Measurements from ENCODE around the gene DCDC1. TPM values are rescaled to one million over a fixed set of nuclear protein-coding genes. Genes with fewer than 3 reads are reported as not detected.

The DCDC1 gene
- total RNA-seq, 4 donors from 2014 or later, result 0.17 TPM; not detected in 3

GRCh38 chr11:30936491-30936890 is 433.0 kb downstream of the DCDC1 start:
- Histone ChIP-seq H3K36me3 (no peaks in the 10 kb centered on the region), H3K27ac (replicated peaks in 1 of 4) (no peak overlapping the region), H3K4me3 (no peak overlapping the region), H3K4me1 (no peaks in the 10 kb centered on the region), H3K27me3 (no peaks in the 10 kb centered on the region), H3K9me3 (peaks cover 0 to 4% (median 0%) of the 10 kb centered on the region in 4 donors)
- no peak for TF ChIP-seq CTCF (IDR thresholded peaks at IDR 0.05)
- TF ChIP-seq EP300 (IDR thresholded peaks at IDR 0.05), result no peak
- no peak for TF ChIP-seq POLR2A (IDR thresholded peaks at IDR 0.05; ENCODE audit: low read depth)
- TF ChIP-seq POLR2AphosphoS5 (IDR thresholded peaks at IDR 0.05), result no peak
- 57% methylated on average over 2 of the region's 2 CpGs for WGBS
- intact Hi-C loops (cut with DNase I), result no loop called here
- DNase-seq (ENCODE audit: extremely low spot score), result no peak

- H3K4me1 ChIP-seq, result no peaks in the 10 kb centered on the region
Observed at GRCh38 chr11:30935861-30936260, 433.7 kb downstream of the DCDC1 start.

GRCh38 chr11:30926130-30926529 is 443.4 kb downstream of the DCDC1 start:
- peaks cover 0 to 13% (median 0%) of the 10 kb centered on the region in 4 donors for H3K27me3 ChIP-seq
- H3K27ac ChIP-seq (replicated peaks in 1 of 4), result no peak overlapping the region
- H3K4me3 ChIP-seq, result no peak overlapping the region
- H3K4me1 ChIP-seq, result no peaks in the 10 kb centered on the region
- WGBS, result 94% methylated on average over 3 of the region's 3 CpGs
- intact Hi-C loops (cut with DNase I), result no loop called here
- no peak for DNase-seq (ENCODE audit: extremely low spot score)
- TF ChIP-seq EP300 (IDR thresholded peaks at IDR 0.05) (no peak), CTCF (IDR thresholded peaks at IDR 0.05) (no peak), POLR2AphosphoS5 (IDR thresholded peaks at IDR 0.05) (no peak), POLR2A (IDR thresholded peaks at IDR 0.05; ENCODE audit: low read depth) (no peak)
- no peaks in the 10 kb centered on the region for H3K36me3 ChIP-seq
- no peaks in the 10 kb centered on the region for H3K9me3 ChIP-seq

More at GRCh38 chr11:30935861-30936260, 433.7 kb downstream of the DCDC1 start:
- H3K27me3 ChIP-seq, result no peaks in the 10 kb centered on the region
- TF ChIP-seq POLR2A (IDR thresholded peaks at IDR 0.05; ENCODE audit: low read depth), result no peak
- no peak for TF ChIP-seq POLR2AphosphoS5 (IDR thresholded peaks at IDR 0.05)
- no peak for TF ChIP-seq CTCF (IDR thresholded peaks at IDR 0.05)
- TF ChIP-seq EP300 (IDR thresholded peaks at IDR 0.05), result no peak
- H3K9me3 ChIP-seq, result peaks cover 0 to 4% (median 0%) of the 10 kb centered on the region in 4 donors
- H3K36me3 ChIP-seq, result no peaks in the 10 kb centered on the region
- DNase-seq (ENCODE audit: extremely low spot score), result no peak
- intact Hi-C loops (cut with DNase I), result no loop called here
- 91% methylated on average over 2 of the region's 2 CpGs for WGBS
- H3K4me3 ChIP-seq, result no peak overlapping the region
- no peak overlapping the region for H3K27ac ChIP-seq (replicated peaks in 1 of 4)

GRCh38 chr11:30921811-30922210 is 447.7 kb downstream of the DCDC1 start:
- WGBS, result 57% methylated on average over 3 of the region's 3 CpGs
- DNase-seq (ENCODE audit: extremely low spot score), result no peak
- Histone ChIP-seq H3K9me3 (no peaks in the 10 kb centered on the region), H3K4me3 (no peak overlapping the region), H3K27ac (replicated peaks in 1 of 4) (no peak overlapping the region), H3K27me3 (peaks cover 0 to 13% (median 0%) of the 10 kb centered on the region in 4 donors), H3K36me3 (no peaks in the 10 kb centered on the region), H3K4me1 (no peaks in the 10 kb centered on the region)
- intact Hi-C loops (cut with DNase I), result no loop called here
- TF ChIP-seq POLR2AphosphoS5 (IDR thresholded peaks at IDR 0.05) (no peak), EP300 (IDR thresholded peaks at IDR 0.05) (no peak), POLR2A (IDR thresholded peaks at IDR 0.05; ENCODE audit: low read depth) (no peak), CTCF (IDR thresholded peaks at IDR 0.05) (no peak)

All from esophagus muscularis mucosa (tissue), 4 donors.